ENCODE measurements around the gene FOXP4.
"Not testable (repeated sequence)": the region's sequence is repeated elsewhere in the genome, so short reads cannot be mapped to it uniquely, and the experiment has no call there.

Gene FOXP4

GRCh38 chr6:41597246-41598000, 51.2 kb downstream of the FOXP4 start:
- no peak for DNase-seq (ENCODE audit: low read depth in 1 of 2, low spot score in 1 of 2)

GRCh38 chr6:41598670-41599014, 52.5 kb downstream of the FOXP4 start:
- DNase-seq (ENCODE audit: low read depth in 1 of 2, low spot score in 1 of 2) = no peak

GRCh38 chr6:41599015-41599851, 53.1 kb downstream of the FOXP4 start:
- no peak for DNase-seq (ENCODE audit: low read depth in 1 of 2, low spot score in 1 of 2)

GRCh38 chr6:41599852-41600445, 53.8 kb downstream of the FOXP4 start:
- DNase-seq (ENCODE audit: low read depth in 1 of 2, low spot score in 1 of 2) = no peak

DNA sequence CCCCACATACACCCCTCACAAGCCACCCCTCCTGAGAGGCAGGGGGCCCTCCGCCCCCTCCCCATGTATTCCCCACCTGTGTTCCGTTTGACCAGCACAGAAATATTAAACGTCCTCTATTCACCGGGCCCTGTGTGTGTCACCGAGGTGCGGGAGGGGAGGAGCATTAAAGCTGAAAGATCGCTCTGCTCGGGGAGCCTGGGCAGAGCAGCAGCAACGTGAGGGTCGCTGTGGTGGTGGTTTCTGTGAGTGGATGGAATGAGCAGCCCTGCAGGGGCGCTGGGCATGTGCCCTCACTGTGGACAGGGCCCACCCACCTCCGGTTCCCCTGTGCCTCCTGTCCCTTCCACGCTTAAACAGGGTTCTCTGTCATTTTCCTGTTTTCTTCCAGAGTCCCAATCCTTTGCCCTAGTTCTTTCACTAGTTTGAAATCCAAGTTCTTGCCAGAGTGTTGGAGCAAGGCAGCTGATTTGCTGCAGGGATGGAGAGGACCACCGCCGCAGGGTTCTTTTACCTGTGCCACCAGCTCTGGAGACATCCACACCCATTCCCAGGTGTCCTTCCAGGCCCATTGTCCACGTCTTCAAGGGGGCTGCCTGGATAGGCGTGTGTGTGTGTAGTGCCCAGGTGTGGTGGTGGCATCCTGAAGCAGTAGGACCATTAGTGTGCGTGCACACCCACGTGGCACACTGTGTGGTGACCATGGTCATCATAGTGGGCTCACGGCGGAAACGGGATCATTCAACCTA, 54.5 kb downstream of the FOXP4 start:
- no peak for DNase-seq (ENCODE audit: low read depth in 1 of 2, low spot score in 1 of 2)

GRCh38 chr6:41601248-41601549, 55.0 kb downstream of the FOXP4 start:
- no peak for DNase-seq (ENCODE audit: low read depth in 1 of 2, low spot score in 1 of 2)

GRCh38 chr6:41602422-41602743, 56.2 kb downstream of the FOXP4 start:
- no peak for DNase-seq (ENCODE audit: low read depth in 1 of 2, low spot score in 1 of 2)

DNA sequence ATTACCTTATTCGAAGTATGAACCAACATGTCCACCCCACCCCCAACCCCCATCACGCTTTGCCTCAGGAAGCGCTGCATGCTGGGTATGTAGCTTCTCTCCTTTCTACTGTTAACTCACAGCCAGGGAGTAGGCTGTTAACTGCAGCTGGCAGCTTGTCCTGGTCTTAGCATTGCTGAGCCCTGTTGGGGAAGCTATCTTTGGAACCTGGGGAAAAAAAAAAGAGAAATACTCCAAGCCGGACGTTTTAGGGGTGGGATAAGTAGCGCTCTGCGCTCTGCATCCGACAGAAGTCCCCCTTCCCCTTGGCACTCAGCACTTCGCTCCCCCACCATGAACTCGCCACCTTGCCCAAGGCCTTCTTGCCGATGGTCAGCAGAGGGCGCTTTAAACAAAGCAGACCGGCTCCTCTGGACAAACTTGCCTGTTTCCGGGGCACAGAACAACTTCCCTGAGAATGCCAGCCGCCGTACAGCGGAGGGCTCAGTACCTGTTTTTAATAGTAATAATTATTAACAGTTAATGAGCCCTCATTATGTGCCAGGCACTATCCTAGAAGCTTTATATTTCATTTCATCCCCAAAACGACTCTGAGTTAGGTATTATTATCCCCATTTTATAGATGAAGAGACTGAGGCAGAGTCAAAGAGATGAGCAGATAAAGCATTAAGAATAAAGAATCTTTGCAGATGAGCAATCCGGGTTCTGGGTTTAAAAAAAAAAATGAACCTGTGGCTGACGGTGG, 56.9 kb downstream of the FOXP4 start:
- peak; percentile 41 to 47 for DNase-seq (ENCODE audit: low read depth in 1 of 2, low spot score in 1 of 2)

DNA sequence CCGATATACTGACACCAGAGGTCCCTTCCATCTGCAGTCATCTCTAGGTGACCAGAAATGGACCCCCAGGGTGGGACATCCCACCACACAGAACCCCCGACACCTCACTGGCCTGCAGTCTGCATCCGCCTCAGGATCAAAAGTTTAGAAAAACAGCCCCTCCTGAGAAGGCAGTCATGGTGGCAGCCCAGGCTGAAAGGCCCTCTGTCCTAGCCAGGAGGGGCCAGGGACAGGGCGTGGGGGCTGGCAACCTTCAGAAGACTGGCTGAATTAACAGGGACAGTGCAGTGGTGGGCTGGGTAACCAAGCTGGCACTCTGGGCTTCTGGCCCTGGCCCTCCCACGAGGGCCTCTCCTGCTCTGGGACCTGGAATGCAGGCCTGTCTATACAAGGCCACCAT, 57.8 kb downstream of the FOXP4 start:
- DNase-seq (ENCODE audit: low read depth in 1 of 2, low spot score in 1 of 2) = no peak

- DNase-seq (ENCODE audit: low read depth in 1 of 2, low spot score in 1 of 2) = no peak
Observed at GRCh38 chr6:41605649-41606048, 59.5 kb downstream of the FOXP4 start.

GRCh38 chr6:41607036-41607435, 60.9 kb downstream of the FOXP4 start:
- DNase-seq (ENCODE audit: low read depth in 1 of 2, low spot score in 1 of 2) = no peak

GRCh38 chr6:41607736-41608135, 61.6 kb downstream of the FOXP4 start:
- no peak for DNase-seq (ENCODE audit: low read depth in 1 of 2, low spot score in 1 of 2)

- no peak for DNase-seq (ENCODE audit: low read depth in 1 of 2, low spot score in 1 of 2)
Observed at GRCh38 chr6:41608443-41609151, 62.4 kb downstream of the FOXP4 start.

- DNase-seq (ENCODE audit: low read depth in 1 of 2, low spot score in 1 of 2) = no peak
Observed at GRCh38 chr6:41614715-41615114, 68.5 kb downstream of the FOXP4 start.

DNA sequence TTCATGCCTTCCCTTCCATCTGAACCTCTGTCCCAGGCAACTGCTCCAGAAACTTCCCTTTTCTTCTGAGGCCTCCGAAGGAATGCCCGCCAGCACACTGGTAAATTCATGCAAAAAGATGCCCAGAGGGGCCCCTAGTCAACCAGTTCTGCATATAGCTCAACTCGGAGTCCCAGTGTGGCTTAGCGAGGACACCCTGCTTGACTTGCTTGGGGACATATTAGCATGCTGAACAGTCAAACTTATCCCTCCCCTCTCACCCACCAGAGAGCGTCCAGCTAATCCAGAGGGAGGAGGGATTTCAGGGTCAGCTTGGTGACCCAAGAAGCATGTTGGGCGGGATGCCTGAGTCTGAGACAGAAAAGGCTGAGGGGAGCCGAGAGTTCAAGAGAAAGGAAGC, 69.1 kb downstream of the FOXP4 start:
- no peak for DNase-seq (ENCODE audit: low read depth in 1 of 2, low spot score in 1 of 2)

GRCh38 chr6:41618598-41618997, 72.4 kb downstream of the FOXP4 start:
- no peak for DNase-seq (ENCODE audit: low read depth in 1 of 2, low spot score in 1 of 2)

DNA sequence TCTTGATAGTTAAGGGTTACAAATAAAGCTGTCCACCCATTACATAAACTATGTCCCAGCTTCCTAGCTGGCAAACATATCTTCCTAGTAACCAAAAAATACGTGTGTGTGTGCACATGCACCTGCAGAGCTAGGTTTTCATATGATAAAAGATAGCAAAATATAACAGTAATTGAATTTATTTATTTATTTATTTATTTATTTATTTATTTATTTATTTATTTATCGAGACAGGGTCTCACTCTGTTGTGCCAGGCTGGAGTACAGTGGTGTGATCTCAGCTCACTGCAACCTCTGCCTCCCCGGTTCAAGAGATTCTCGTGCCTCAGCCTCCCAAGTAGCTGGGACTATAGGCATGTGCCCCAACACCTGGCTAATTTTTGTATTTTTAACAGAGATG, 73.0 kb downstream of the FOXP4 start:
- DNase-seq (ENCODE audit: low read depth in 1 of 2, low spot score in 1 of 2) = not testable (repeated sequence)

- DNase-seq (ENCODE audit: low read depth in 1 of 2, low spot score in 1 of 2) = no peak
Observed at GRCh38 chr6:41621367-41621766, 75.2 kb downstream of the FOXP4 start.

GRCh38 chr6:41621802-41622201, 75.6 kb downstream of the FOXP4 start:
- no peak for DNase-seq (ENCODE audit: low read depth in 1 of 2, low spot score in 1 of 2)

GRCh38 chr6:41622206-41622988, 76.2 kb downstream of the FOXP4 start:
- no peak for DNase-seq (ENCODE audit: low read depth in 1 of 2, low spot score in 1 of 2)

All from stimulated activated CD4-positive, alpha-beta T cell treated with anti-CD3 and anti-CD28 coated beads, Interleukin-15, amount 100 ng/mL, for 1 hour (primary cell).